ENCODE data around the gene CAPS.

DNA sequence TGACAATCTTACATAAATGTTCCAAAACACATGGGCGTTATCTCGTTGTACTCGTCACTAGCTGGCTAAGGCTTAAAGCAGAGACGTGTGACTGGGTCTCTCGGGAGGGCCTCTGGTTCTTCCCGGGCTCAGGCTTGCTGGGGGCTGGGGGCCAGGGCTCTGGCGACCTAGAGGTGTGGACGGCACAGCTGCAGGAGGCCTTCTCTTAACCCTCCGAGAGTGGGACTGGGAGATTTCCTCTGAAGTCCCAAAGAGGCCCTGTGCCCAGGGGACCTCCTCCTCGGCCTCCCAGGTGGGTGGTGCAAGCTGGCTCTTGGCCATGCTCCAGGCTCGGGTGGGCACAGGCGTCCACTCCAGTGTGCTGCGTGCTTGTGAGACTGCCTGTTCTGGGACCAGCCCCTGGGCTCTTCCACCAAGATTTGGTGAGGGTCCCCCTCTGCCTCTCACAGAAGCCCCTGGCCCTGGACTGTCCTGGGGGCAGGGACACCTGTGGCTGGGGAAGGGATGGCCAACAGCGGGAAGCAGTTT is 2.2 kb downstream of the CAPS start:
- TF ChIP-seq, protein P1, sequence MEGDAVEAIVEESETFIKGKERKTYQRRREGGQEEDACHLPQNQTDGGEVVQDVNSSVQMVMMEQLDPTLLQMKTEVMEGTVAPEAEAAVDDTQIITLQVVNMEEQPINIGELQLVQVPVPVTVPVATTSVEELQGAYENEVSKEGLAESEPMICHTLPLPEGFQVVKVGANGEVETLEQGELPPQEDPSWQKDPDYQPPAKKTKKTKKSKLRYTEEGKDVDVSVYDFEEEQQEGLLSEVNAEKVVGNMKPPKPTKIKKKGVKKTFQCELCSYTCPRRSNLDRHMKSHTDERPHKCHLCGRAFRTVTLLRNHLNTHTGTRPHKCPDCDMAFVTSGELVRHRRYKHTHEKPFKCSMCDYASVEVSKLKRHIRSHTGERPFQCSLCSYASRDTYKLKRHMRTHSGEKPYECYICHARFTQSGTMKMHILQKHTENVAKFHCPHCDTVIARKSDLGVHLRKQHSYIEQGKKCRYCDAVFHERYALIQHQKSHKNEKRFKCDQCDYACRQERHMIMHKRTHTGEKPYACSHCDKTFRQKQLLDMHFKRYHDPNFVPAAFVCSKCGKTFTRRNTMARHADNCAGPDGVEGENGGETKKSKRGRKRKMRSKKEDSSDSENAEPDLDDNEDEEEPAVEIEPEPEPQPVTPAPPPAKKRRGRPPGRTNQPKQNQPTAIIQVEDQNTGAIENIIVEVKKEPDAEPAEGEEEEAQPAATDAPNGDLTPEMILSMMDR (optimal IDR thresholded peaks at IDR 0.05 in 1 of 3, IDR thresholded peaks at IDR 0.05 in 1 of 3, conservative IDR thresholded peaks at IDR 0.05 in 1 of 3; ENCODE audit: extremely low read depth in 1 of 3, insufficient read depth in 2 of 3, low read length in 3 of 3) = no peak
- TF ChIP-seq EZH2 (IDR thresholded peaks at IDR 0.05; ENCODE audit: low read length) = no peak

Data from keratinocyte (primary cell).